NCI-H526 (cell line): ENCODE measurements around the gene EPHB6.

ENCODE experiments used
- DNase-seq, 2 experiments: peaks; one replicate each; lab custom pipeline; 2025; lab: John Stamatoyannopoulos, UW

Gene EPHB6

GRCh38 chr7:142898377-142899170, 43.7 kb downstream of the EPHB6 start:
- no peak for DNase-seq

DNA sequence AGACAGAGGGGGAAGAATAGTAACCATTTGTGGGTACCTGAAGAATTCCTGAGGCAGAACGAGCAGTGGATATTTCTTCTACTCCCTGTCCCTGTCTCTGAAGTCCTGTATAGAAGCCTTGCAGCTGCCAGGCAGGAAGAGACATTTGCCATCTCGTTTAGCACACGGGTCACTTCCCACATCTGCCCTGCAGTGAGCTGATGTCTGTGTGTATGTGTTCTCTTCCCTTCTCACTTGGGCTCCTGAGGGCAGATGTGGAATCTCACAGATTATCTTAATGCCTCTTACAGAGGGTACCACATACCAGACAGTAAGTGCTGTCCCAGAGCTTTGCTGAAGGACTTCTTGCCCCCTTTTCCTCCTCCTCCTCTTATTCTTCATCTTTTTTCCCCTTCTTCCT, 44.8 kb downstream of the EPHB6 start:
- DNase-seq, result no peak

- DNase-seq, result no peak
Measured at GRCh38 chr7:142901426-142902259, 46.8 kb downstream of the EPHB6 start.

DNA sequence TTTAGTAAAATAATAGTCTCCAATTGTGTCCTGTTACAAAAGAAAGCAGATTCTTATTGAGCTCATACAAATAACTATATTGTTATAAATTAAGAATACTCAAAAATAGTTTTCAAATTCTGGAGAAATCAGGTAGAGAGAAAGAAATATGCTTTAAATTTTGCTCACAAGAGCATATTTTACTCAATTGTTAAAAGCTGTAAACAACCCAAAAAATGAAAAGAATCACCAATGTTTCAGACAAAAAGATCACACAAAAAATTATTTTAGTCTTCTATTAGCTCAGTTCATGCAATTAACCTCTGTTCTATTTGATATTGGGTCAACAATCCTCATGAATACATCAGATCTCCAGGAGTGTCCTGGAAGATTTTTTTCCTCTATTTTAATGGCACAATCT, 49.3 kb downstream of the EPHB6 start:
- no peak for DNase-seq

GRCh38 chr7:142905759-142906158, 50.9 kb downstream of the EPHB6 start:
- DNase-seq, result no peak

DNA sequence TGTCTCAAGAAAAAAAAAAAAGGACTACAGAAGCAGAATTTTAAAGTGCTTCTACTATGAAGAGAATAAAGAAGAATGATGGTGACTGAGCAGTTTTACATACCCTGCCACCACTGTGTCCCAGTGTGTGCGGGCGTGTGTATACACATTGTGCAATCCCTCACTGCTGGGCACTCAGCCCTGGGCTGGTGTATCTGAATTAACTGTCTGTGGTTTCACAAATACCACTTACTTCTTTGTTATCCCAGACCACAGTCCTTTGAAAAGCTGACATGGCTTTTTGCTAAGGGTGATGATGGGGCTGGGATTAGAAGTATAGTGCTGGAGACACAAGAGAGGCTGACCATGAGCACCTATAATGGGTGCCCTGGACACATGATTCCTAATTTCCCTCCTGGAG, 51.8 kb downstream of the EPHB6 start:
- no peak for DNase-seq

DNA sequence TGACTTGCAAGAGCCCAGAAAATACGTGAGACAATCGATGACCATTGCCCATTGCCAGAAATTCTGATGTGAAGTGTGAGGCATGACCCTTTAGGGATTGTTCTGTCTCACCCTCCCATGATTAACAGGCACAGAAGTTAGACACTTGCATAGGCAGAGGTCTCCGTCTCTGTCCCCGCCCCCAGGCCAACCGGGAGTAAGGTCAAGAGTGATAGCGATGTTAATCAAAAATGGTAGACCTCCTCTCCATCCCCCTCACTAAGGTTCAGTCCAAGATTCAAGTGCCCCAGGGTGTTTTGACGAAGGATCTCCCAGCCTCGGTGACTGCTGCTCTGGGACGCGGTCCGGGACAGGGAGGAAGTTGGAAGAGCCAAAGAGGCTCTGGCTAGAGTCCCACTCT, 53.4 kb downstream of the EPHB6 start:
- no peak for DNase-seq

DNA sequence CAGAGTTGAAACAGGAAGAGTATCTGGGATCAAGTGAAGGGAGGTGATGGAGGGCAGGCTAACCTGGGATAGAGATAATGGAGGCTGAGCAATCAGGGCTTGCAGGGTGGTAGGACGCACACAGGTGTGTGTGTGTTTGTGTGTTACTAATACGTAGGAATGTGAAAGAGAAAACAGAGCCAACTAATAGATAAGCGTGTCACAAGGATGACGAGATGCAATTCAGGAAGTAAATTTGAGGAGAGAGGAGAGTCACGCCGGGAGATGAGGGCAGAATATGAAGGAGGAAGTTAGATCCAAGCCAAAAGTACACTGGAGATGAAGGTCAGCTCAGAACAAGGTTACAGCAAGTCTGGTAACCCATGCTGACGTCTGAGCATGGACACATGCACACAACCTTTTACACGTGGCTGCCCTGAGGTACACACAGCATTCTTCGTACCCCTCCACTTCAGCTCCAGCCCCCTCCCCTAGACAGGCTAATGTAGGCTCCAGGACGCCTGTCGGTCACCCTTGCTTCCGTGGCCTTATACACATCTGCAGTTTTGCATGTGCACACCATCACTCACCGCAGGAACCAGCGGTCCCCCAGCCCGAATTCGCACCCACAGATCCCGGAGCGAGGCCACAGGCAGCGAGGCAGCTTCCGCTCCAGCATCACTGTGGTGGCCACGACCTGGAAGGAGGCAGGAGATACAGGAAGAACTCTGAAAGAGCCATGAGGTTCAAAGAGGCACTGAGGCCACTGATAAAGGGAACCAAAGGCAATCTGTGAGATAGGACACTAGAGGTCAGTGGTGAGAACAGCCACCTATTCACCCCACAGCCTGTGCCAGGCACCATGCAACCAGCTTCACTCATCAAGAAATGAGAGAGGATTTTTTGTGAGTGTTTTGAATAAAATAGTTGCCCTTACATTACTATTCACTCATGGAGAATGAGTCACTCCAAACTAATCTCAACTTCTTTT, 54.3 kb downstream of the EPHB6 start:
- DNase-seq, result peak in 1 of 2 experiments; percentile 10

DNA sequence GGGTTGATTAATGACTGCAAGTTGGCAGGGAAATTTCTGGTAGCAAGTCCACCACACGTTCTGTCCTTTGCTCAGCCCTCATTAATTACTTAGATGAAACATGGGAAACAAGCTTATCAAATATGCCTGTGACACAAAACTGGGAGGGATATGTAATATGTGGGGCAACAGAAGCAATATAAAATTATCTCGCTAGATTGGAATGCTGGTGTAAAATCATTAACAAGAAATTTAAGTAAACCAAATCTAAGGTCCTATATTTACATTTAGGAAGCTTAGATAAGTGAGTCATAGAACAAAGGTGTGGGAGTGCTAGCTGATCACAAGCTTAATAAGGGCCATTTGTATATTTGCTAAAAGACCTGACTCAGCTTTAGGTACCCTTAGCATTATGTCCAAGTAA, 55.2 kb downstream of the EPHB6 start:
- no peak for DNase-seq

DNA sequence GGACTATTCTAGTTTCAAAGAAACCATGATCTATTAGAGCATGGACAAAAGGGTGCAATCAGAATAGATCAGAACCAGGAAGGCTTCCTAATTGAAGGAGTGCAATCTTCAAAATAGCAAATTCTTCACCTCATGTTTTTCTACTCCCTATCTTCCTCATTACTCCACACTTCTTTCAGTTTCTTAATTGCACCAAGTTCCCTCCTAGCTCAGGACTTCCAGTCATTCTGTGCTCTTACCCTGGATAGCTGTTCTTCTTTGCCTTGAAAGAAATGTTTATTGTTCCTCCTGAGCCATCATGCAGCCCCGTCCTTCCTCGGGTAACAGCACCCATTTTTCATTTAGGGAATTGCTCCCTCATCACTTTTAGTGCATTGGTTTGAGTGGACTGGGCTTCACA, 55.6 kb downstream of the EPHB6 start:
- DNase-seq, result no peak

DNA sequence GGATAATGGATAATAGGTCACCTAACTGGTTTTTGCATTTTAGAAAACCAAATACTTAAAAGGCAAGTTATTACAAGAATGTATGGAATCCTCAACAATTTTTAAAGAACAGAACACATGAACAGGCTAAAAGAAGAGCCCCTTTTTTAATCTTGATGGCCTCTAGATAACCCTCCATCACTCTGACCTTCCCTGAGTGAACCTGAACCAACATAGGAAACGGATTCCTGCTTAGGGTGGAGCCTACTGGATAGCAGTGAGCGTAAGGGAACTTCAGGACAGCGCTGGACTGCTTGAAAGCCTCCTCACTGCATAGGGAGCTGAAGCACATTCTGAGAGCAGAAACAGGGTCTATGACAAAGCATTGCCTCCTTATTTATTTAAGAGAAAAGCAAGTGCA, 58.2 kb downstream of the EPHB6 start:
- DNase-seq, result no peak

DNA sequence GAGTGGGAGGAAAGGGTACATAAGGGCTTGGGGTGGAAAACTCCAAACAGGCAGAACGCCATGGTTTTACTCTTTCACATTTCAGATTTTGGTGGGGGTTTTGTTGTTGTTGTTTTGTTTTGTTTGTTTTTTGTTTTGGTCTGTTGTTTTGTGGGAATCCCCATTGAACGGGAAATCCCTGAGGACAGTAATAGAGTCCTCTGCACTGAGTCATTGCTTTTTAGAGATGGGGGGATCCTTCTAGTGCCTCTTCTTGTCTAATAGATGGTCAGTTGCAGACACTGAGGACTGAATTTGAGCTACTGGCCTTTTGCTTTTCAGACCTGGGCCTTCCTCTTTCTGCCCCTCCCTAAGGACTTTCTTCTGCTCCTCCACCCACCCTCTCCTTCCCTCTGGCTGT, 58.7 kb downstream of the EPHB6 start:
- DNase-seq, result no peak

GRCh38 chr7:142914121-142914520, 59.2 kb downstream of the EPHB6 start:
- DNase-seq, result no peak

- DNase-seq, result no peak
Measured at GRCh38 chr7:142915315-142915714, 60.4 kb downstream of the EPHB6 start.

DNA sequence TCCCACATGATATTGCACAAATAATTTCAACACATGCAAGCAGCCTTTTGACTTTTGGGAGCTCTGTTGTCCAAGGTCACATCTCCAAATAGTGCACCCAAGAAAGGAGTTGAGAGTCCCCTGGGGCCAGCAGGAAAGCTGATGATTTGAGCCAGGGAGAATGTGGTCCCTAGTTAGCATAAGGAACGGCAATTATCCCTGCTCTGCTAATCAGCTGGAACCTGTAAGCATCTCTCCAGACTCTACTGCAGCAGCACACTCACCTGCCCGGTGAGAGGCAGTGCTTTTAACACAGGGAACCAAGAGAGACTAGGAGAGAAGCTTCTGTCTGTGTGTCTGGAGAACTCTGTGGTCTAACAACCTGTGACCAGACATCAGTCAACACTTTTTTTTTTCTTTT, 61.6 kb downstream of the EPHB6 start:
- DNase-seq, result no peak

DNA sequence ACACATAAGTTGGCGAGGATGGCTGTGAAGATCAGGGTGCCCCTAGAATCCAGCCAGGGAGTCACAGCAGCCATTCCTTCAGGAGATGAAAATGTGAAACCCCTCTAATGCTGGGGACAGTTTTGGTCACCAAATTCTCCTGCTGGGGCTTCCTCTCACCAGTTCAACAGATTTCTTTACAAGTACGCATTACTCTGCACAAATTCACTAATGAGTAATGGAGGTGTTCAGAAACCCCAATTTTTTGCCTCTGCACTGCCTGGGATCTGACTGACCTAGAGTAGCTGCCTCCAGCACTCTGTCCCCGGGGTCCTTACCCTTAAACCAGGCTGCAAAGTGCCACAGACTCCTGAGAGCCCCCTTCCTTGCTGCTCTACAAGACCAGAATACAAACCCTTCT, 62.6 kb downstream of the EPHB6 start:
- no peak for DNase-seq

DNA sequence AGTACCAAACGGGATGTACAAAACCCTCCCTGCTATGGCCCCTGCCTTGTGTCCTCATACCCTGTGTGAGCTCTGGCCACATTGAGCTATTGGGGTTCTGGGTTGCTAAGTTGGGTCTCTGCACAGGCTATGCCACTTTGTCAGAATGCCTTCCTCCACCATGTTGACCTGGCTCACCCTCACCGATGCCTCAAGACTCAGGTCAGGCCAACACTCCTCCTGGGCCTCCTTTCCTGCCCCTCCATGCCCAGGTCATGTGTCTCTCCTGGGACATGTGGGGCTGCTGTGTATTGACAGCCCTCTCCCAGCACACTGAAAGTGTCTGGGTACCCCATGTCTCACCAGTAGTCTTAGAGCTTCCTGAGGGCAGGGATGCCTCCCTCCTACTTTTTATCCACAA, 64.0 kb downstream of the EPHB6 start:
- DNase-seq, result no peak

- no peak for DNase-seq
Measured at GRCh38 chr7:142919656-142920055, 64.8 kb downstream of the EPHB6 start.
